A673 (cell line): ENCODE results near the gene PCDHGB2.
A peak's percentile ranks its signal among the peaks of the same experiment; 100 is the strongest.

Source experiments
- CTCF ChIP-seq: fragments of 300-800, 200-600 bp; sonication (generic); conservative IDR thresholded peaks from 2 replicates; pipeline ENCODE4 v1.5.1; 2017; ENCODE audit warnings: low read depth, mild to moderate bottlenecking, antibody characterized with exemption, low read length, moderate library complexity, mixed read lengths
- EZH2 ChIP-seq: fragments of 200-600 bp; sonication (generic); IDR thresholded peaks from 2 replicates; pipeline ENCODE4 v1.6.1; 2017; ENCODE audit warnings: borderline replicate concordance, low read depth, mild to moderate bottlenecking, mixed read lengths, antibody characterized with exemption, low read length; ENCODE audit not compliant: poor library complexity, severe bottlenecking

GRCh38 chr5:141392429-141393198 lies 32.8 kb downstream of the PCDHGB2 start, which contains the start of gene PCDHGA8:
- TF ChIP-seq CTCF (peak; percentile 44), EZH2 (no peak)
